HCT116 (cell line): ENCODE data around the gene GSTT2. TPM values are rescaled to one million over a fixed set of nuclear protein-coding genes. Genes with fewer than 3 reads are reported as not detected.

ENCODE experiments used
- total RNA-seq: library from RNA; stranded (reverse); gene quantifications from one replicate; pipeline ENCODE4 v1.2.1, GENCODE V29; 2021; ENCODE audit not compliant: unreplicated experiment
- TF ChIP-seq, protein P1 (sequence below): IDR thresholded peaks from 2 replicates; pipeline ENCODE4 v1.6.1; 2012; ENCODE audit warnings: low read depth

Gene GSTT2
- total RNA-seq, 1 experiment from 2014 or later, result 5.1 TPM

DNA sequence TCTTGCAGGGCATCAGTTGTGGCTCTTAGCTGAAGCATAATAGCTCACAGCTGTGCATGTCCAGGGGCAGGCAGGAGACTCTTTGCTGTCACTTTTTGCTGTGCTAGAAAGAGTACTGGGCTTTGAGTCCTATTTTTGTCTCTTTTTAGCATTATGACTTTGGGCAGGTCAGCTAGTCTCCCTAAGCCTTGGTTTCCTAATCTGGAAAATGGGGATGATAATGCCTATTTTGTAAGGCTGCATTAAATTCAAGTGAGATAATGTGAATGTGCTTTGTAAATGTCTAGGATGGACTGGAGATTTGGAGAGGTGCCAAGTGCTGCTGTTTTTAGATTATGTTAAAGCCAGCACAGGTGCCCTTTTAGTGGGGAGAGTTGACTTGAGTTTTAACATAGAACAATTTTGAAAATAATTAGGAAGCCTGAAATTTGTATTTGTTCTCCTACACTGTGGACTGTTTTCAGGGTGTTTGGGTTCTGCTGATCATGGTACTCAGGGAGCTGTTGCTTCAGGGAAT is 50.3 kb downstream of the GSTT2 start (continued):
- TF ChIP-seq, protein P1, sequence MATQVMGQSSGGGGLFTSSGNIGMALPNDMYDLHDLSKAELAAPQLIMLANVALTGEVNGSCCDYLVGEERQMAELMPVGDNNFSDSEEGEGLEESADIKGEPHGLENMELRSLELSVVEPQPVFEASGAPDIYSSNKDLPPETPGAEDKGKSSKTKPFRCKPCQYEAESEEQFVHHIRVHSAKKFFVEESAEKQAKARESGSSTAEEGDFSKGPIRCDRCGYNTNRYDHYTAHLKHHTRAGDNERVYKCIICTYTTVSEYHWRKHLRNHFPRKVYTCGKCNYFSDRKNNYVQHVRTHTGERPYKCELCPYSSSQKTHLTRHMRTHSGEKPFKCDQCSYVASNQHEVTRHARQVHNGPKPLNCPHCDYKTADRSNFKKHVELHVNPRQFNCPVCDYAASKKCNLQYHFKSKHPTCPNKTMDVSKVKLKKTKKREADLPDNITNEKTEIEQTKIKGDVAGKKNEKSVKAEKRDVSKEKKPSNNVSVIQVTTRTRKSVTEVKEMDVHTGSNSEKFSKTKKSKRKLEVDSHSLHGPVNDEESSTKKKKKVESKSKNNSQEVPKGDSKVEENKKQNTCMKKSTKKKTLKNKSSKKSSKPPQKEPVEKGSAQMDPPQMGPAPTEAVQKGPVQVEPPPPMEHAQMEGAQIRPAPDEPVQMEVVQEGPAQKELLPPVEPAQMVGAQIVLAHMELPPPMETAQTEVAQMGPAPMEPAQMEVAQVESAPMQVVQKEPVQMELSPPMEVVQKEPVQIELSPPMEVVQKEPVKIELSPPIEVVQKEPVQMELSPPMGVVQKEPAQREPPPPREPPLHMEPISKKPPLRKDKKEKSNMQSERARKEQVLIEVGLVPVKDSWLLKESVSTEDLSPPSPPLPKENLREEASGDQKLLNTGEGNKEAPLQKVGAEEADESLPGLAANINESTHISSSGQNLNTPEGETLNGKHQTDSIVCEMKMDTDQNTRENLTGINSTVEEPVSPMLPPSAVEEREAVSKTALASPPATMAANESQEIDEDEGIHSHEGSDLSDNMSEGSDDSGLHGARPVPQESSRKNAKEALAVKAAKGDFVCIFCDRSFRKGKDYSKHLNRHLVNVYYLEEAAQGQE, result no peak

Other genes starting within 250 kb of the GSTT2 start
- 3.2 TPM for gene ZNF70, start 229.0 kb upstream of the GSTT2 start, total RNA-seq
- 2.4 TPM for gene VPREB3, start 225.7 kb upstream of the GSTT2 start, total RNA-seq
- not detected for gene C22orf15, start 217.1 kb upstream of the GSTT2 start, total RNA-seq
- 279 TPM for gene CHCHD10, start 212.2 kb upstream of the GSTT2 start, total RNA-seq
- gene MMP11, start 207.3 kb upstream of the GSTT2 start, total RNA-seq, result 7.4 TPM
- gene SMARCB1, start 193.2 kb upstream of the GSTT2 start, total RNA-seq, result 101 TPM
- gene DERL3, start 141.1 kb upstream of the GSTT2 start, total RNA-seq, result not detected
- 17.2 TPM for gene SLC2A11, start 122.3 kb upstream of the GSTT2 start, total RNA-seq
- gene MIF, start 85.8 kb upstream of the GSTT2 start, total RNA-seq, result 1,511 TPM
- 14.3 TPM for gene GSTT2B, start 18.9 kb upstream of the GSTT2 start, total RNA-seq
- 3.4 TPM for gene DDTL, start 13.2 kb upstream of the GSTT2 start, total RNA-seq
- 217 TPM for gene DDT, start 5.7 kb upstream of the GSTT2 start, total RNA-seq
- not detected for gene GSTT4, start 25.3 kb downstream of the GSTT2 start, total RNA-seq
- gene CABIN1, start 31.2 kb downstream of the GSTT2 start, total RNA-seq, result 63.2 TPM
- gene SUSD2, start 201.4 kb downstream of the GSTT2 start, total RNA-seq, result 6.6 TPM